K562 (cell line): ENCODE data around the gene PLXDC1. TPM values are rescaled to one million over a fixed set of nuclear protein-coding genes. Genes with fewer than 3 reads are reported as not detected.

ENCODE experiments used
- CEBPG ChIP-seq, 3 experiments: fragments of 200-800 bp in 1 of 3; sonication (Bioruptor generic) in 1 of 3; sonication (generic) in 1 of 3; formaldehyde crosslinking in 1 of 3; IDR thresholded peaks in 2 of 3; conservative IDR thresholded peaks in 1 of 3; 2 replicates each; pipeline versions ENCODE4 v1.6.1 to v1.8.0; 2016 to 2022; ENCODE audit warnings: missing compliant biosample characterization in 2 of 3, missing genetic modification characterization in 2 of 3, mild to moderate bottlenecking in 1 of 3, missing genetic modification reagents in 1 of 3
- DIDO1 ChIP-seq: fragments of 450-650 bp; IDR thresholded peaks from 2 replicates; pipeline ENCODE4 v1.6.1; 2016; ENCODE audit warnings: low read depth, missing biosample characterization, missing genetic modification characterization
- FIP1L1 ChIP-seq: fragments of 200-400 bp; formaldehyde crosslinking; IDR thresholded peaks from 2 replicates; pipeline ENCODE4 v1.6.1; 2018; ENCODE audit warnings: mild to moderate bottlenecking, low read depth, low read length; ENCODE audit not compliant: poor library complexity, severe bottlenecking
- HDAC6 ChIP-seq: IDR thresholded peaks from 2 replicates; pipeline ENCODE4 v1.6.1; 2012; ENCODE audit warnings: low read depth, mild to moderate bottlenecking, control low read depth, inconsistent platforms, low read length, moderate library complexity
- HLTF ChIP-seq: fragments of 450-650 bp; IDR thresholded peaks from 2 replicates; pipeline ENCODE4 v1.6.1; 2016
- KAT7 ChIP-seq: sonication (generic); formaldehyde crosslinking; IDR thresholded peaks from 2 replicates; pipeline ENCODE4 v1.8.0; 2022; ENCODE audit warnings: missing genetic modification reagents, mild to moderate bottlenecking, borderline replicate concordance
- MAZ ChIP-seq, 2 experiments: fragments of 450-650 bp in 1 of 2; sonication (generic) in 1 of 2; formaldehyde crosslinking; IDR thresholded peaks in 1 of 2; conservative IDR thresholded peaks in 1 of 2; 2 replicates each; pipeline versions ENCODE4 v1.4.0 to v1.5.0; 2020; ENCODE audit warnings: mild to moderate bottlenecking in 1 of 2, missing genetic modification reagents in 1 of 2
- RUNX1 ChIP-seq: sonication (generic); IDR thresholded peaks from 2 replicates; pipeline ENCODE4 v1.6.1; 2016; ENCODE audit warnings: antibody characterized with exemption, low read depth
- SMAD1 ChIP-seq: fragments of 150-350 bp; IDR thresholded peaks from 2 replicates; pipeline ENCODE4 v1.6.1; 2014; ENCODE audit warnings: low read length, low read depth; ENCODE audit not compliant: partially characterized antibody
- STAT5B ChIP-seq: fragments of 250-450 bp; sonication (Bioruptor Pico); IDR thresholded peaks from 2 replicates; pipeline ENCODE4 v1.8.0; 2021; ENCODE audit warnings: mild to moderate bottlenecking, inconsistent platforms
- TAF9B ChIP-seq: fragments of 450-650 bp; IDR thresholded peaks from 2 replicates; pipeline ENCODE4 v1.6.1; 2018; ENCODE audit warnings: mild to moderate bottlenecking; ENCODE audit not compliant: partially characterized antibody
- ZNF12 ChIP-seq: sonication (generic); formaldehyde crosslinking; IDR thresholded peaks from 2 replicates; pipeline ENCODE4 v1.4.0; 2020; ENCODE audit warnings: mild to moderate bottlenecking, missing genetic modification reagents
- ZNF133 ChIP-seq: fragments of 250-450 bp; sonication (Bioruptor Pico); IDR thresholded peaks from 2 replicates; pipeline ENCODE4 v1.4.0; 2020; ENCODE audit warnings: mild to moderate bottlenecking
- ZNF444 ChIP-seq: fragments of 250-450 bp; sonication (Bioruptor Pico); IDR thresholded peaks from 2 replicates; pipeline ENCODE4 v1.4.0; 2020; ENCODE audit warnings: mild to moderate bottlenecking, moderate library complexity
- ZNF644 ChIP-seq: fragments of 200-800 bp; sonication (Bioruptor generic); IDR thresholded peaks from 2 replicates; pipeline ENCODE4 v1.6.1; 2016; ENCODE audit warnings: low read depth, missing genetic modification characterization, missing compliant biosample characterization
- ZNF79 ChIP-seq: fragments of 250-450 bp; sonication (Bioruptor Pico); IDR thresholded peaks from 2 replicates; pipeline ENCODE4 v1.4.0; 2020; ENCODE audit warnings: low read depth, mild to moderate bottlenecking, moderate library complexity
- polyA plus RNA-seq, 8 experiments: library from polyadenylated mRNA; depleted of rRNA in 4 of 8; stranded (reverse) in 5 of 8; unstranded in 3 of 8; fragments of >200 nt; fragmentation: Nextera tagmentation in 2 of 8; fragmentation: Illumina TruSeq in 1 of 8; extraction: Ambion mirVana in 2 of 8; extraction: Trizol in 1 of 8; gene quantifications; 2 replicates each; pipeline versions ENCODE4 v1.2.1 to v1.2.3, GENCODE V29; 2011 to 2014; ENCODE audit warnings: inconsistent platforms in 1 of 8, missing spikeins in 1 of 8
- total RNA-seq, 7 experiments: library from RNA; depleted of rRNA in 6 of 7; stranded (reverse); fragments of >200 nt in 6 of 7; fragmentation: Illumina TruSeq in 2 of 7; extraction: Trizol in 2 of 7; gene quantifications; 2 replicates each; pipeline versions ENCODE4 v1.2.1 to v1.2.3, GENCODE V29; 2011 to 2021; ENCODE audit warnings: low replicate concordance in 1 of 7
- TF ChIP-seq, protein P1 (sequence below): fragments of 200-600 bp; sonication (generic); IDR thresholded peaks from one replicate; pipeline ENCODE4 v1.6.1; 2012; ENCODE audit warnings: mild to moderate bottlenecking, low read depth, low read length, inconsistent platforms

The PLXDC1 gene
- total and polyA plus RNA-seq, 9 of the 15 experiments (the other 6 are each of a cell fraction or from before 2014, with no cell fraction given): not detected

DNA sequence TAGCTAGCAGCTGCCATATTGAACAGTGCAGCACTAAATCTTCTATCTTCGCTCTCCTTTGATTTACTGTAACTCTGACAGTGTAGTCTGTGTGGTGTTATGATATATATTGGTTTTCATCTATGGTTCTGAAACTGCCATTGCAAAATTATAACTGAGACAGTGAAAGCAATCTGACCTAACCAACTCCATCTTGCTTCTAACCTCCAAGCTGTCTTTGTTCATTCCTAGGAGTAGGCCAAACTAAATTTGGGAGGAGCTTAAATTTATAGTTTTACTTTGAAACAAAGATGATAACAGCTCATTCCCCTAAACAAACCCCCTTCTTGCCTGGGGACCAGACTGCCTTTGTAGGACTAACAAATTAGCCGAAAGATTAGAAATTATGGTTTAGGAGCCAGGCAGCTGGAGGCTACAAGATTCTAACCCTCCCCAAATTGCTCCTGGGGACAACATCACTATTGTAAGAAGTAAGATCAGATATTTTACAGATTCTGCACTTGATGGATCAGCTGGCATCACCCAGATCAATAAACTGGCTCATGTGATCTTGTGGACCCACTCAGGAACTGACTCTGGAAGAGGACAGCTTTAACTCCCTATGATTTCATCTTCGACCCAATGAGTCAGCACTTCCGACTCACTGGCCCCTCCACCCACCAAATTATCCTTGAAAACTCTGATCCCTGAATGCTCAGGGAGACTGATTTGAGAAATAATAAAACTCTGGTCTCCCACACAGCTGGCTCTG is 137.2 kb downstream of the PLXDC1 start (continued):
- TF ChIP-seq, protein P1, sequence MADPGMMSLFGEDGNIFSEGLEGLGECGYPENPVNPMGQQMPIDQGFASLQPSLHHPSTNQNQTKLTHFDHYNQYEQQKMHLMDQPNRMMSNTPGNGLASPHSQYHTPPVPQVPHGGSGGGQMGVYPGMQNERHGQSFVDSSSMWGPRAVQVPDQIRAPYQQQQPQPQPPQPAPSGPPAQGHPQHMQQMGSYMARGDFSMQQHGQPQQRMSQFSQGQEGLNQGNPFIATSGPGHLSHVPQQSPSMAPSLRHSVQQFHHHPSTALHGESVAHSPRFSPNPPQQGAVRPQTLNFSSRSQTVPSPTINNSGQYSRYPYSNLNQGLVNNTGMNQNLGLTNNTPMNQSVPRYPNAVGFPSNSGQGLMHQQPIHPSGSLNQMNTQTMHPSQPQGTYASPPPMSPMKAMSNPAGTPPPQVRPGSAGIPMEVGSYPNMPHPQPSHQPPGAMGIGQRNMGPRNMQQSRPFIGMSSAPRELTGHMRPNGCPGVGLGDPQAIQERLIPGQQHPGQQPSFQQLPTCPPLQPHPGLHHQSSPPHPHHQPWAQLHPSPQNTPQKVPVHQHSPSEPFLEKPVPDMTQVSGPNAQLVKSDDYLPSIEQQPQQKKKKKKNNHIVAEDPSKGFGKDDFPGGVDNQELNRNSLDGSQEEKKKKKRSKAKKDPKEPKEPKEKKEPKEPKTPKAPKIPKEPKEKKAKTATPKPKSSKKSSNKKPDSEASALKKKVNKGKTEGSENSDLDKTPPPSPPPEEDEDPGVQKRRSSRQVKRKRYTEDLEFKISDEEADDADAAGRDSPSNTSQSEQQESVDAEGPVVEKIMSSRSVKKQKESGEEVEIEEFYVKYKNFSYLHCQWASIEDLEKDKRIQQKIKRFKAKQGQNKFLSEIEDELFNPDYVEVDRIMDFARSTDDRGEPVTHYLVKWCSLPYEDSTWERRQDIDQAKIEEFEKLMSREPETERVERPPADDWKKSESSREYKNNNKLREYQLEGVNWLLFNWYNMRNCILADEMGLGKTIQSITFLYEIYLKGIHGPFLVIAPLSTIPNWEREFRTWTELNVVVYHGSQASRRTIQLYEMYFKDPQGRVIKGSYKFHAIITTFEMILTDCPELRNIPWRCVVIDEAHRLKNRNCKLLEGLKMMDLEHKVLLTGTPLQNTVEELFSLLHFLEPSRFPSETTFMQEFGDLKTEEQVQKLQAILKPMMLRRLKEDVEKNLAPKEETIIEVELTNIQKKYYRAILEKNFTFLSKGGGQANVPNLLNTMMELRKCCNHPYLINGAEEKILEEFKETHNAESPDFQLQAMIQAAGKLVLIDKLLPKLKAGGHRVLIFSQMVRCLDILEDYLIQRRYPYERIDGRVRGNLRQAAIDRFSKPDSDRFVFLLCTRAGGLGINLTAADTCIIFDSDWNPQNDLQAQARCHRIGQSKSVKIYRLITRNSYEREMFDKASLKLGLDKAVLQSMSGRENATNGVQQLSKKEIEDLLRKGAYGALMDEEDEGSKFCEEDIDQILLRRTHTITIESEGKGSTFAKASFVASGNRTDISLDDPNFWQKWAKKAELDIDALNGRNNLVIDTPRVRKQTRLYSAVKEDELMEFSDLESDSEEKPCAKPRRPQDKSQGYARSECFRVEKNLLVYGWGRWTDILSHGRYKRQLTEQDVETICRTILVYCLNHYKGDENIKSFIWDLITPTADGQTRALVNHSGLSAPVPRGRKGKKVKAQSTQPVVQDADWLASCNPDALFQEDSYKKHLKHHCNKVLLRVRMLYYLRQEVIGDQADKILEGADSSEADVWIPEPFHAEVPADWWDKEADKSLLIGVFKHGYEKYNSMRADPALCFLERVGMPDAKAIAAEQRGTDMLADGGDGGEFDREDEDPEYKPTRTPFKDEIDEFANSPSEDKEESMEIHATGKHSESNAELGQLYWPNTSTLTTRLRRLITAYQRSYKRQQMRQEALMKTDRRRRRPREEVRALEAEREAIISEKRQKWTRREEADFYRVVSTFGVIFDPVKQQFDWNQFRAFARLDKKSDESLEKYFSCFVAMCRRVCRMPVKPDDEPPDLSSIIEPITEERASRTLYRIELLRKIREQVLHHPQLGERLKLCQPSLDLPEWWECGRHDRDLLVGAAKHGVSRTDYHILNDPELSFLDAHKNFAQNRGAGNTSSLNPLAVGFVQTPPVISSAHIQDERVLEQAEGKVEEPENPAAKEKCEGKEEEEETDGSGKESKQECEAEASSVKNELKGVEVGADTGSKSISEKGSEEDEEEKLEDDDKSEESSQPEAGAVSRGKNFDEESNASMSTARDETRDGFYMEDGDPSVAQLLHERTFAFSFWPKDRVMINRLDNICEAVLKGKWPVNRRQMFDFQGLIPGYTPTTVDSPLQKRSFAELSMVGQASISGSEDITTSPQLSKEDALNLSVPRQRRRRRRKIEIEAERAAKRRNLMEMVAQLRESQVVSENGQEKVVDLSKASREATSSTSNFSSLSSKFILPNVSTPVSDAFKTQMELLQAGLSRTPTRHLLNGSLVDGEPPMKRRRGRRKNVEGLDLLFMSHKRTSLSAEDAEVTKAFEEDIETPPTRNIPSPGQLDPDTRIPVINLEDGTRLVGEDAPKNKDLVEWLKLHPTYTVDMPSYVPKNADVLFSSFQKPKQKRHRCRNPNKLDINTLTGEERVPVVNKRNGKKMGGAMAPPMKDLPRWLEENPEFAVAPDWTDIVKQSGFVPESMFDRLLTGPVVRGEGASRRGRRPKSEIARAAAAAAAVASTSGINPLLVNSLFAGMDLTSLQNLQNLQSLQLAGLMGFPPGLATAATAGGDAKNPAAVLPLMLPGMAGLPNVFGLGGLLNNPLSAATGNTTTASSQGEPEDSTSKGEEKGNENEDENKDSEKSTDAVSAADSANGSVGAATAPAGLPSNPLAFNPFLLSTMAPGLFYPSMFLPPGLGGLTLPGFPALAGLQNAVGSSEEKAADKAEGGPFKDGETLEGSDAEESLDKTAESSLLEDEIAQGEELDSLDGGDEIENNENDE: no peak
- TF ChIP-seq ZNF79 (CRISPR knock-in tag) (peak; percentile 96), SMAD1 (no peak), HLTF (no peak), TAF9B (peak; percentile 35), FIP1L1 (no peak), ZNF644 (peak; percentile 99), DIDO1 (tag) (peak; percentile 78; the same call in 1 of the 2 replicates), KAT7 (CRISPR knock-in tag) (no peak), STAT5B (CRISPR knock-in tag) (peak; percentile 91), ZNF133 (CRISPR knock-in tag) (peak; percentile 95), RUNX1 (no peak), CEBPG (CRISPR knock-in tag; IDR thresholded peaks at IDR 0.05) (no peak), CEBPG (tag; conservative IDR thresholded peaks at IDR 0.05 in 1 of 2, IDR thresholded peaks at IDR 0.05 in 1 of 2) (no peak), ZNF12 (CRISPR knock-in tag) (no peak), HDAC6 (no peak), MAZ (CRISPR knock-in tag; conservative IDR thresholded peaks at IDR 0.05 in 1 of 2, IDR thresholded peaks at IDR 0.05 in 1 of 2) (peak in 1 of 2 experiments; percentile 66; a peak in 2 of 4 replicates), ZNF444 (CRISPR knock-in tag) (peak; percentile 85)
